ENCODE results near the gene BCAR1.

Gene BCAR1

GRCh38 chr16:75239542-75240122 lies 11.8 kb downstream of the BCAR1 start:
- no peak for DNase-seq

GRCh38 chr16:75238853-75239541 lies 12.4 kb downstream of the BCAR1 start:
- DNase-seq = no peak

- no peak for DNase-seq
Observed at GRCh38 chr16:75238132-75238852, 13.1 kb downstream of the BCAR1 start.

GRCh38 chr16:75237398-75238131 lies 13.9 kb downstream of the BCAR1 start:
- no peak for DNase-seq

GRCh38 chr16:75236736-75237397 lies 14.6 kb downstream of the BCAR1 start:
- DNase-seq = no peak

- DNase-seq = no peak
Observed at GRCh38 chr16:75236232-75236631, 15.2 kb downstream of the BCAR1 start.

GRCh38 chr16:75235721-75236193 lies 15.7 kb downstream of the BCAR1 start:
- no peak for DNase-seq

GRCh38 chr16:75234856-75235696 lies 16.3 kb downstream of the BCAR1 start:
- no peak for DNase-seq

- no peak for DNase-seq
Observed at GRCh38 chr16:75233611-75233938, 17.8 kb downstream of the BCAR1 start.

- DNase-seq = no peak
Observed at GRCh38 chr16:75231570-75231969, 19.9 kb downstream of the BCAR1 start.

GRCh38 chr16:75230471-75231110 lies 20.8 kb downstream of the BCAR1 start:
- no peak for DNase-seq

- no peak for DNase-seq
Observed at GRCh38 chr16:75229172-75230031, 22.0 kb downstream of the BCAR1 start.

- DNase-seq = no peak
Observed at GRCh38 chr16:75228143-75228976, 23.1 kb downstream of the BCAR1 start.

GRCh38 chr16:75227361-75228142 lies 23.9 kb downstream of the BCAR1 start:
- no peak for DNase-seq

GRCh38 chr16:75226550-75227360 lies 24.7 kb downstream of the BCAR1 start:
- no peak for DNase-seq

- no peak for DNase-seq
Observed at GRCh38 chr16:75225678-75226515, 25.5 kb downstream of the BCAR1 start.

Data from right kidney (tissue), 1 donor.